ENCODE measurements around the gene UPF1.

DNA sequence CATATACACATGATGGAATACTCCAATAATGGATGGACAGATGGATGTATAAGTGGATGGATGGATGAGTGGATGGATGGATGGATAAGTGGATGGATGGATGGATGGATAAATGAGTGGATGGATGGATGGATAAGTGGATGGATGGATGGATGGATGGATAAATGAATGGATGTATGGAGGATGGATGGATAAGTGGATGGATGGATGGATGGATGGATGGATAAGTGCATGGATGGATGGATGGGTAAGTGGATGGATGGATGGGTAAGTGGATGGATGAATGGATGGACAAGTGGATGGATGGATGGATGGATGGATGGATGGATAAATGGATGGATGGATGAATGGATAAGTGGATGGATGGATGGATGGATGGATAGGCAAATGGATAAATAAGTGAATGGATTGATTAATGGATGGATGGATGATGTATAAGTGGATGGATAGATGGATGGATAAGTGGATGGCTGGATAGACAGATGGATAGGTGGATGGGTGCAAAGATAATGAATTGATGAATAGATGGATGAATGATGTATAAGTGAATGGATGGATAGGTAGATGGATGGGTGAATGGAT lies 32.3 kb upstream of the UPF1 start:
- TF ChIP-seq, protein P1, sequence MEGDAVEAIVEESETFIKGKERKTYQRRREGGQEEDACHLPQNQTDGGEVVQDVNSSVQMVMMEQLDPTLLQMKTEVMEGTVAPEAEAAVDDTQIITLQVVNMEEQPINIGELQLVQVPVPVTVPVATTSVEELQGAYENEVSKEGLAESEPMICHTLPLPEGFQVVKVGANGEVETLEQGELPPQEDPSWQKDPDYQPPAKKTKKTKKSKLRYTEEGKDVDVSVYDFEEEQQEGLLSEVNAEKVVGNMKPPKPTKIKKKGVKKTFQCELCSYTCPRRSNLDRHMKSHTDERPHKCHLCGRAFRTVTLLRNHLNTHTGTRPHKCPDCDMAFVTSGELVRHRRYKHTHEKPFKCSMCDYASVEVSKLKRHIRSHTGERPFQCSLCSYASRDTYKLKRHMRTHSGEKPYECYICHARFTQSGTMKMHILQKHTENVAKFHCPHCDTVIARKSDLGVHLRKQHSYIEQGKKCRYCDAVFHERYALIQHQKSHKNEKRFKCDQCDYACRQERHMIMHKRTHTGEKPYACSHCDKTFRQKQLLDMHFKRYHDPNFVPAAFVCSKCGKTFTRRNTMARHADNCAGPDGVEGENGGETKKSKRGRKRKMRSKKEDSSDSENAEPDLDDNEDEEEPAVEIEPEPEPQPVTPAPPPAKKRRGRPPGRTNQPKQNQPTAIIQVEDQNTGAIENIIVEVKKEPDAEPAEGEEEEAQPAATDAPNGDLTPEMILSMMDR (IDR thresholded peaks at IDR 0.05): no peak
- TF ChIP-seq POLR2A (IDR thresholded peaks at IDR 0.05): no peak

All from heart left ventricle (tissue), 13 donors.